Fibroblast of lung (primary cell): ENCODE data around the gene SSMEM1. TPM values are rescaled to one million over a fixed set of nuclear protein-coding genes. Genes with fewer than 3 reads are reported as not detected.
"Not testable (repeated sequence)": the region's sequence is repeated elsewhere in the genome, so short reads cannot be mapped to it uniquely, and the experiment has no call there.

ENCODE experiments used
- DNase-seq, 2 donors: peaks; one replicate each; pipeline versions ENCODE4 v3.0.0 to v3.0.0-alpha.2; 2010; ENCODE audit warnings: low read depth in 2 of 2
- H2AFZ ChIP-seq: 2 replicates; pipeline ENCODE4 v1.5.1; 2012; ENCODE audit warnings: low read length, control low read depth, inconsistent platforms
- H3K27ac ChIP-seq: 2 replicates; pipeline ENCODE4 v1.5.1; 2011; ENCODE audit warnings: low read length, control low read depth; ENCODE audit not compliant: insufficient read depth
- H3K27me3 ChIP-seq: 2 replicates; pipeline ENCODE4 v1.5.1; 2011; ENCODE audit warnings: mild to moderate bottlenecking, low read length; ENCODE audit not compliant: control insufficient read depth, insufficient read depth
- H3K36me3 ChIP-seq: 2 replicates; pipeline ENCODE4 v1.5.1; 2011; ENCODE audit warnings: low read length; ENCODE audit not compliant: control insufficient read depth, insufficient read depth
- H3K4me1 ChIP-seq: 2 replicates; pipeline ENCODE4 v1.5.1; 2011; ENCODE audit warnings: low read length; ENCODE audit not compliant: control insufficient read depth, insufficient read depth; ENCODE audit errors: extremely low read depth
- H3K4me2 ChIP-seq: 2 replicates; pipeline ENCODE4 v1.5.1; 2011; ENCODE audit warnings: low read length, control low read depth; ENCODE audit not compliant: insufficient read depth; ENCODE audit errors: extremely low read depth
- H3K4me3 ChIP-seq, 4 experiments: fragments of 200-600 bp in 1 of 4; sonication (generic) in 1 of 4; replicated peaks in 1 of 4; 2 replicates each; pipeline ENCODE4 v1.5.1; 2011 to 2016; ENCODE audit warnings: low read length in 4 of 4, low read depth in 3 of 4, mild to moderate bottlenecking in 3 of 4, control low read depth in 2 of 4, inconsistent platforms in 1 of 4, mixed read lengths in 1 of 4; ENCODE audit not compliant: insufficient read depth in 1 of 4; ENCODE audit errors: control extremely low read depth in 1 of 4
- H3K79me2 ChIP-seq: 2 replicates; pipeline ENCODE4 v1.5.1; 2012; ENCODE audit warnings: mild to moderate bottlenecking, low read length, inconsistent platforms; ENCODE audit not compliant: control insufficient read depth, insufficient read depth
- H3K9ac ChIP-seq: 2 replicates; pipeline ENCODE4 v1.5.1; 2011; ENCODE audit warnings: mild to moderate bottlenecking, low read length, control low read depth; ENCODE audit not compliant: insufficient read depth
- H3K9me3 ChIP-seq: 2 replicates; pipeline ENCODE4 v1.5.1; 2012; ENCODE audit warnings: low read depth, low read length; ENCODE audit not compliant: control insufficient read depth, insufficient read depth
- H4K20me1 ChIP-seq: 2 replicates; pipeline ENCODE4 v1.5.1; 2011; ENCODE audit warnings: low read length; ENCODE audit not compliant: control insufficient read depth, insufficient read depth; ENCODE audit errors: extremely low read depth
- EZH2 ChIP-seq: IDR thresholded peaks from 2 replicates; pipeline ENCODE4 v1.5.1; 2012; ENCODE audit warnings: low read length, control low read depth, mild to moderate bottlenecking; ENCODE audit errors: missing control alignments
- polyA plus RNA-seq, 2 donors: library from polyadenylated mRNA; depleted of rRNA in 1 of 2; stranded (reverse) in 1 of 2; unstranded in 1 of 2; fragments of >200 nt; gene quantifications; 2 replicates each; pipeline ENCODE4 v1.2.1, GENCODE V29; 2011 to 2012; ENCODE audit warnings: missing spikeins in 1 of 2
- total RNA-seq: library from RNA; depleted of rRNA; stranded (reverse); fragments of >200 nt; gene quantifications from 2 replicates; pipeline ENCODE4 v1.2.1, GENCODE V29; 2014
- TF ChIP-seq, protein P1 (sequence below), 2 donors: IDR thresholded peaks in 1 of 2; conservative IDR thresholded peaks in 1 of 2; 1 replicate in 1 of 2; 2 replicates in 1 of 2; pipeline ENCODE4 v1.5.1; 2011 to 2012; ENCODE audit warnings: low read length in 2 of 2, control low read depth in 1 of 2, inconsistent platforms in 1 of 2, low read depth in 1 of 2, mild to moderate bottlenecking in 1 of 2

SSMEM1 gene
- total and polyA plus RNA-seq, 2 donors (not counting 1 experiment from before 2014, with no cell fraction given) = not detected

DNA sequence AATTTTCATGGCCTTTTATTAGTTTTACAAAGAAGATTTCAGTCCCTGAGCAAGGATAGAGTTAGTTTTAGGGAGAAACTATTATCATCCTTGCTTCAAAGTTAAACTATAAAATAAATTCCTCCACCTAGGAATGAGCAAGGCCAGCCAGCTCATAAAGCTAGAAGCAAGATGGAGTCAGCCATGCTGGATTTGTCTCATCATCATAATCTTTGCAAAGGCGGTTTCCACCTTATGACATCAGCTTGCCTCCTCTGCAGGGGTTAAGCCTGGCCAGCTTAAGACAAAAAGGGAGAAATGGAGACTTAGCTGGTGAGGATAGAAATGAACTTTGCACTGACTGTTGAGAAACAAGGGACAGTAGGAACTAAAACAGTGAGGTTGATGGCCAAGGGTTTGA lies 18.7 kb downstream of the SSMEM1 start:
- H3K4me3 ChIP-seq = no peak overlapping the region
- TF ChIP-seq, protein P1, sequence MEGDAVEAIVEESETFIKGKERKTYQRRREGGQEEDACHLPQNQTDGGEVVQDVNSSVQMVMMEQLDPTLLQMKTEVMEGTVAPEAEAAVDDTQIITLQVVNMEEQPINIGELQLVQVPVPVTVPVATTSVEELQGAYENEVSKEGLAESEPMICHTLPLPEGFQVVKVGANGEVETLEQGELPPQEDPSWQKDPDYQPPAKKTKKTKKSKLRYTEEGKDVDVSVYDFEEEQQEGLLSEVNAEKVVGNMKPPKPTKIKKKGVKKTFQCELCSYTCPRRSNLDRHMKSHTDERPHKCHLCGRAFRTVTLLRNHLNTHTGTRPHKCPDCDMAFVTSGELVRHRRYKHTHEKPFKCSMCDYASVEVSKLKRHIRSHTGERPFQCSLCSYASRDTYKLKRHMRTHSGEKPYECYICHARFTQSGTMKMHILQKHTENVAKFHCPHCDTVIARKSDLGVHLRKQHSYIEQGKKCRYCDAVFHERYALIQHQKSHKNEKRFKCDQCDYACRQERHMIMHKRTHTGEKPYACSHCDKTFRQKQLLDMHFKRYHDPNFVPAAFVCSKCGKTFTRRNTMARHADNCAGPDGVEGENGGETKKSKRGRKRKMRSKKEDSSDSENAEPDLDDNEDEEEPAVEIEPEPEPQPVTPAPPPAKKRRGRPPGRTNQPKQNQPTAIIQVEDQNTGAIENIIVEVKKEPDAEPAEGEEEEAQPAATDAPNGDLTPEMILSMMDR (conservative IDR thresholded peaks at IDR 0.05 in 1 of 2, IDR thresholded peaks at IDR 0.05 in 1 of 2; ENCODE audit: low read depth in 1 of 2, low read length in 2 of 2) = no peak
- no peak for TF ChIP-seq EZH2
- H3K27me3 ChIP-seq = no peaks in the 10 kb centered on the region
- no peaks in the 10 kb centered on the region for H3K36me3 ChIP-seq
- no peak for DNase-seq
- no peak overlapping the region for H3K9ac ChIP-seq
- no peak overlapping the region for H3K27ac ChIP-seq
- H2AFZ ChIP-seq = no peak overlapping the region
- no peak overlapping the region for H3K4me2 ChIP-seq
- no peaks in the 10 kb centered on the region for H3K9me3 ChIP-seq
- H3K4me1 ChIP-seq = no peaks in the 10 kb centered on the region
- H4K20me1 ChIP-seq = no peaks in the 10 kb centered on the region
- no peaks in the 10 kb centered on the region for H3K79me2 ChIP-seq

DNA sequence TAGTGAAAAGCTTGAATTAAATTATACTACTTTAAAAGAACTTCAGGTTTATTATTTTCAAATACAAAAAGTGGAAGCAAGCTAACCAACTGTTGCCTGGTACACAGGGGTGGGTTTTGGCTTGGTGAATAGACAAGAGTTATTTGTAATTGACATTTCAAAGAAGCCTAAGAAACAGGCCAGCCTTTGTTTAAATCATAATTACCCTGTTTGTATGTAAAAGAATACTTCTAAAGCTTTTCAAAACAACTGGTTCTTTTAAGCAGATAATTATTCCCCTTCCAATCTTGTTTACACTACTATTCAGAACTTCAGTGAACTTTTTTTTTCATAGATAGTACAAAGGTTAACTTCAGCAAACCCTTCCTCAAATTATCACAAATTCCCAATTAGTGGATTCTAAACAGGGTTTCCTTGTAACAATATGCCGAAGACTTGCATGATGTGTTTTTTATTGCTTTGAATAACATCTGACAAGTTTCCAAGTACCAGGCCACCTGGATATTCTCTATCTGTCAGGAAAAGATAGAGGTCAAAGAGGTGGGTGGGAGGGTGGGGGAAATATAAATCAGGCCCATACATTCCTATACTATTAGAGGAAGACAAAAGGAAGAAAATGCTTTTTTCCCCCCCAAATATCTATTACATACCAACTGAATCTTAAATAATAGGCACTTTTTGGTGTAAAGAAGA lies 20.4 kb downstream of the SSMEM1 start:
- Histone ChIP-seq H3K9ac (no peak overlapping the region), H3K79me2 (no peaks in the 10 kb centered on the region), H3K27me3 (no peaks in the 10 kb centered on the region), H3K9me3 (no peaks in the 10 kb centered on the region), H3K4me3 (no peak overlapping the region), H3K27ac (no peak overlapping the region), H3K36me3 (no peaks in the 10 kb centered on the region), H3K4me2 (no peak overlapping the region), H4K20me1 (no peaks in the 10 kb centered on the region), H3K4me1 (no peaks in the 10 kb centered on the region), H2AFZ (no peak overlapping the region)
- DNase-seq = no peak
- TF ChIP-seq, protein P1 (conservative IDR thresholded peaks at IDR 0.05 in 1 of 2, IDR thresholded peaks at IDR 0.05 in 1 of 2; ENCODE audit: low read depth in 1 of 2, low read length in 2 of 2) = no peak
- no peak for TF ChIP-seq EZH2

DNA sequence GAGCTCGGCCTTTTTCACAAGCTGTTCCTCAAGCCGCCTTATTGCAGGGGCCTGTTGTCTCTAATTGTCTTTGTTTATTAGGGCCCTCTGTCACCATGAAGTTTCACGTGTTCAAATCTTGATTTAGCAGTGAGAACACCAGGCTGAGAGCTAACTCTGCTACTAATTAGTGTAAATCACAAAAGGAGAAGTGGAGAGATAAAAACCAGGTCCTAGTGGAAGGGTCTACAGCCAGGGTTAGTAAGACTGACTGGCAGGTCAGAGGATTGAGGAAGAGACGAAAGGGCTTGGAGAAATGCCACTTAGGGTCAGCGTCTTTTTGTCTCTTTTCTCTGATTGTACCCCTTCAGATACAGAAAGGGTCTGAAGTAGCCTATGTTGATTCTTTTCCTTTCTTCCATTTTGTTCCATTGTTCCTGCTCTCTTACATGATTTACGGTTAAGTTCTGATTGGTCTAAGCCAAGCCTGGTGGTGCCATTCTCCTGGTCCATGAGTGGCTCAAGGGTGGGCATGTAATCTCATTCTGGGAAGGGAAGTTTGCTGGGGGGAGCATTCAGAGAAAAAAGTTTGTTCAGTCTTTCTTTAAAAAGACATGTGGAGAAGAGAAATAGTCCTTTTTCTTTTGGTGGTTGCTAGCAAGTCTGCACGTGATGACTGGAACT lies 21.3 kb downstream of the SSMEM1 start:
- Histone ChIP-seq H3K27ac (no peak overlapping the region), H3K9ac (no peak overlapping the region), H4K20me1 (no peaks in the 10 kb centered on the region), H3K4me1 (no peaks in the 10 kb centered on the region), H3K27me3 (no peaks in the 10 kb centered on the region), H3K4me3 (no peak overlapping the region), H3K79me2 (no peaks in the 10 kb centered on the region), H2AFZ (no peak overlapping the region), H3K4me2 (no peak overlapping the region), H3K9me3 (no peaks in the 10 kb centered on the region), H3K36me3 (no peaks in the 10 kb centered on the region)
- TF ChIP-seq, protein P1 (conservative IDR thresholded peaks at IDR 0.05 in 1 of 2, IDR thresholded peaks at IDR 0.05 in 1 of 2; ENCODE audit: low read depth in 1 of 2, low read length in 2 of 2) = no peak
- no peak for TF ChIP-seq EZH2
- DNase-seq = no peak

DNA sequence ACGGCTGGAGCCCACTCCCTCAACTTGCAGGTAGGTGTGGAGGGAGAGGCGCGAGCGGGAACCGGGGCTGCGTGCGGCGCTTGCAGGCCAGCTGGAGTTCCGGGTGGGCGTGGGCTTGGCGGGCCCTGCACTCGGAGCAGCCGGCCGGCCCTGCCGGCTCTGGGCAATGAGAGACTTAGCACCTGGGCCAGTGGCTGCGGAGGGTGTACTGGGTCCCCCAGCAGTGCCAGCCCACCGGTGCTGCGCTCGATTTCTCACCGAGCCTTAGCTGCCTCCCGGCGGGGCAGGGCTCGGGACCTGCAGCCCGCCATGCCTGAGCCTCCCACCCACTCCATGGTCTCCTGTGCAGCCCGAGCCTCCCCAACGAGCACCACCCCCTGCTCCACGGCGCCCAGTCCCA lies 22.3 kb downstream of the SSMEM1 start:
- not testable (repeated sequence) for H3K4me3 ChIP-seq, H3K4me2 ChIP-seq, H3K27me3 ChIP-seq, H3K27ac ChIP-seq, DNase-seq, H2AFZ ChIP-seq, H3K4me1 ChIP-seq, H3K36me3 ChIP-seq, H3K9me3 ChIP-seq, H4K20me1 ChIP-seq, H3K79me2 ChIP-seq, H3K9ac ChIP-seq
